T-helper 2 cell (primary cell): ENCODE data around the gene CTDSPL.

Experiments
- DNase-seq, 5 experiments: peaks; one replicate each; pipeline versions ENCODE4 v3.0.0 to v3.0.0-alpha.2; 2012 to 2022

Gene CTDSPL

GRCh38 chr3:37944391-37944842, 82.7 kb downstream of the CTDSPL start:
- DNase-seq: no peak

GRCh38 chr3:37945156-37945806, 83.6 kb downstream of the CTDSPL start:
- DNase-seq: no peak

- no peak for DNase-seq
Observed at GRCh38 chr3:37945807-37946530, 84.3 kb downstream of the CTDSPL start.

- DNase-seq: no peak
Observed at GRCh38 chr3:37946531-37946889, 84.8 kb downstream of the CTDSPL start.

- DNase-seq: no peak
Observed at GRCh38 chr3:37949866-37950265, 88.2 kb downstream of the CTDSPL start.

- DNase-seq: no peak
Observed at GRCh38 chr3:37952564-37952963, 90.9 kb downstream of the CTDSPL start.

- no peak for DNase-seq
Observed at GRCh38 chr3:37953226-37953625, 91.5 kb downstream of the CTDSPL start.

- no peak for DNase-seq
Observed at GRCh38 chr3:37953707-37954394, 92.2 kb downstream of the CTDSPL start.

GRCh38 chr3:37954881-37955280, 93.2 kb downstream of the CTDSPL start:
- DNase-seq: no peak

- no peak for DNase-seq
Observed at GRCh38 chr3:37955918-37956707, 94.4 kb downstream of the CTDSPL start.

GRCh38 chr3:37956723-37957538, 95.3 kb downstream of the CTDSPL start:
- DNase-seq: peak in 1 of 5 experiments; percentile 41

- no peak for DNase-seq
Observed at GRCh38 chr3:37957539-37957936, 95.9 kb downstream of the CTDSPL start.

GRCh38 chr3:37961622-37962431, 100.1 kb downstream of the CTDSPL start:
- no peak for DNase-seq

- DNase-seq: no peak
Observed at GRCh38 chr3:37963016-37963415, 101.3 kb downstream of the CTDSPL start.

- no peak for DNase-seq
Observed at GRCh38 chr3:37963635-37964034, 102.0 kb downstream of the CTDSPL start.

GRCh38 chr3:37964146-37964545, 102.5 kb downstream of the CTDSPL start:
- no peak for DNase-seq

- DNase-seq: no peak
Observed at GRCh38 chr3:37964716-37965115, 103.0 kb downstream of the CTDSPL start.

- DNase-seq: peak in 3 of 5 experiments; percentile 29 to 70 (median 38)
Observed at GRCh38 chr3:37967260-37967881, 105.7 kb downstream of the CTDSPL start.

GRCh38 chr3:37968199-37968598, 106.5 kb downstream of the CTDSPL start:
- DNase-seq: no peak

GRCh38 chr3:37968813-37969595, 107.3 kb downstream of the CTDSPL start:
- no peak for DNase-seq
